HG03342 (cell line): ENCODE data around the gene MOB2.

Source experiments
- ATAC-seq: cut with Tn5 transposase; IDR thresholded peaks from one replicate; pipeline ENCODE4 v1.9.1; 2021; ENCODE audit warnings: mild to moderate bottlenecking, moderate library complexity; ENCODE audit not compliant: unreplicated experiment

The MOB2 gene

GRCh38 chr11:1458340-1459218, 28.0 kb downstream of the MOB2 start:
- ATAC-seq = no peak

DNA sequence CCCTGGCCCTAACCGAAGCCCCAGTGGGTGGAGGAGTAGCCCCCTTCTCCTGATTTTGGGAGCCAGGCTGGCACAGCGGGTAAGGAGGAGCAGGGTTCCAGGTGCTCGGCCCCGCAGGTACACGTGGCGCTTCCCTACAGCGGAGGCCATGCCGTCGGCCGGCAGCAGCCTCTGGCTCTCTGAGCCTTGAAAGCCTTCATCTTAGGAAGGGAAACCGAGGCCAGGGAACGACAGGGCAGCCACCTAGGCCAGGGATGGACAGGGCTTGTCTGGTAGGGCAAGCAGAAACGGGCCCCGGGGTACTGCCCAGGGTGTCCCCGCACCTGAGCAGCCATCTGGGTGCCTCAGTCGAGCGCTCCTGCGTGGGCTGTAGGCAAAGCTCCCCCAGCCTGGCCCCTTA, 28.7 kb downstream of the MOB2 start:
- ATAC-seq = no peak

DNA sequence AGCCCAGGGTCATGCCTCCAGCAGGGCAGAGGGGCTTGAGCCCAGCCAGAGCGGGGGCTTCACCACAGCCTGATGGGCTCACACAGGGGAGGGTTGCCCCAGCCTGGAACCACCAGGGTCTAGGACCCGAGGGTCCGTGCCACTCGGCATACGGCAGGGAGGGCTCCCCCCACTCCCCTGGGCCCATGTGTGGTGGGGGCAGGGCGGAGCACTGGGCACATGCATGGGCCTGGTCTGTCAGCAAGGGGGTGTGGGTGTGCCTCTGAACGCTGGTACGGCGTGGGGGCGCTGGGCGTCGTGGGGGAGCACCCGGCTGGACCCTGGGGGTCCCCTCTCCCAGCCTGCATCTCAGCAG, 29.3 kb downstream of the MOB2 start:
- ATAC-seq = no peak

- no peak for ATAC-seq
These were observed 29.8 kb downstream of the MOB2 start for GRCh38 chr11:1456596-1457325.

DNA sequence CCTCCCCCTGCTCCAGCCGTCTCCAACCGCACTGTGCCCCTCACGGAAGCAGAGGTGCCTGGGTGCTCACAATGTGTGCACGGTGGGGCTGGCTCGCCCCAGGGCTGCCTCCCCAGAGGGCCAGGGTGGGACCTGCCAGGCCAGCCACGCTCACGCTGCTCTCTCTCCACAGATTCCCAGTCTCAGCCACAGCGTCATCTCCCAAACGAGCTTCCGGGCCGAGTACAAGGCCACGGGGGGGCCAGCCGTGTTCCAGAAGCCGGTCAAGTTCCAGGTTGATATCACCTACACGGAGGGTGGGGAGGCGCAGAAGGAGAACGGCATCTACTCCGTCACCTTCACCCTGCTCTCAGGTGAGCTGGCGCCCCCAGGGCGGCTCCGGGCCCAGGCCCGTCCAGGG, 30.4 kb downstream of the MOB2 start:
- no peak for ATAC-seq

- ATAC-seq = no peak
These were observed 30.9 kb downstream of the MOB2 start for GRCh38 chr11:1455763-1456060.

- no peak for ATAC-seq
These were observed 31.4 kb downstream of the MOB2 start for GRCh38 chr11:1455032-1455762.

- no peak for ATAC-seq
These were observed 32.0 kb downstream of the MOB2 start for GRCh38 chr11:1454576-1454975.

- peak; percentile 65 for ATAC-seq
These were observed 33.0 kb downstream of the MOB2 start for GRCh38 chr11:1453611-1454034.

DNA sequence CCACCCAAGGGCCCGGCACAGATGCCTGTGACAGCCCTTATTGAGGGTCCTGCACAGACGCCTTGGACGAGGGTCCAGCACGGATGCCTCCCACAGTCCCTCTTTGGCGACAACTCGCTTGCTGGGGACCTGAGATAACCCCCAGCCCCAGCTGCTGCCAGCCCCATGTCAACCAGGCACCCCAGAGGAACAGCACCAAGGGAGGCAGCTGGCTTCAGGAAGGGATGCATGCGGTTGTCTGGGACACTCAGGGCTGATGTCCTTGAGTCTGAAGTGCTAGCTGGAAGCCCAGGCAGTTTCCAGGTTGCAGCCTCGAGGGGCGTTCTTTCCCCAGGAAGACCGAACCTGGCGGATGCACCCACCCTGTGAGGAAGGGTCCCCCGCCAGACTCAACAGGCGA, 33.8 kb downstream of the MOB2 start:
- ATAC-seq = no peak

GRCh38 chr11:1451781-1452470, 34.7 kb downstream of the MOB2 start:
- ATAC-seq = no peak

DNA sequence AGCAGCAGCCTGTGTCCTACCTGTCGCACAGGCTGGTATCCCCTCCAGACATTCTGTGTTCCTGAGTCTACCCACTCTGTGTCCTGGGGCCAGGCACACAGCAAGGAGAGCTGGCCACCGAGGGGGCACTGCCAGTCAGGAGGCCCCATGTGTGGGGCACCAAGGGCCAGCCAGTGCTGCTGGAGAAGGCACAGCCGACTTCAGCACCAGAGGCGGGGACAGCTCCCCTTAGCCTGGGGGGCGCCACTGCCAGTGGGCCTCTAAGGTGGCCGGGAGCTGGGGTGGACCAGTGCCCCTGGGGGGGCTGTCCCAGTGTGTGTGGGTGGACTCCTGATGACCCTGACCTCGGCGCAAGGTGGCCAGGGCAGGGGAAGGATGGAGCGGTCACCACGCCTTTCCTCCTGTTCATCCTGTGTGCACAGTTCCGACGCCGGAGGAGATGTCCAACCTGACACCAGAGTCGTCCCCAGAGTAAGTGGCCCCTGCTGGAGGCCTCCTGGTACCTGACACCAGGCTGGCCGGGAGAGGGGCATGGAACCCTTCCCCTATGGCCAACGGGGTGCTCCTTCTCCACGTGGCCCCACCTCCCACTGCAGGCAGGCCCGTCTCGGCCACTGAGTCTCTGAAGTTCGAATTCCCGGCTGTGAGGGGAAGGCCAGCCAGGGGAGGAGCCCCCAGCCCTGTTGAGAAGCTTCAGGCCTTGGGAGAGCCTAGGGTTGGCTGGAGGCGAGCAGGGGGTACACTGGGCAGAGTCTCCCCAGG, 35.4 kb downstream of the MOB2 start:
- no peak for ATAC-seq

DNA sequence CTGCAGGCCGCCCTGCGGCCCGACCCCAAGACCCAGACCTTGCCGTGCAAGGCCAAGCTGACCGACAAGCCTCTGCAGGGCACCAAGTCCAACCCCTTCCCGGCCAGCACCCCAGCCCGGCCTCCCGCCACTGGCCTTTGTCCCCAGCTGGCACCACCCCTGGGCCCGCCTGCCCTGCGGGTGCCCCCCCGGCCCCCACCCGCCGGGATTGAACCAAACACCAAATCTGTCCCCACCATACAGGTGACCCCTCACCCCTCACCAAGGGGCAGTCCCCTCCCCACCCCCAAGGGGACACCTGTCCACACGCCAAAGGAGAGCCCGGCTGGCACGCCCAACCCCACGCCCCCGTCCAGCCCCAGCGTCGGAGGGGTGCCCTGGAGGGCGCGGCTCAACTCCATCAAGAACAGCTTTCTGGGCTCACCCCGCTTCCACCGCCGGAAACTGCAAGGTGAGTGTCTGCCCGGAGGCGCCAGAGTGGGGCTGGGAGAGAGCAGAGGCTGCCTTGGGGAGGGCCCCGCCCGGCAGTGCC, 36.2 kb downstream of the MOB2 start:
- no peak for ATAC-seq

DNA sequence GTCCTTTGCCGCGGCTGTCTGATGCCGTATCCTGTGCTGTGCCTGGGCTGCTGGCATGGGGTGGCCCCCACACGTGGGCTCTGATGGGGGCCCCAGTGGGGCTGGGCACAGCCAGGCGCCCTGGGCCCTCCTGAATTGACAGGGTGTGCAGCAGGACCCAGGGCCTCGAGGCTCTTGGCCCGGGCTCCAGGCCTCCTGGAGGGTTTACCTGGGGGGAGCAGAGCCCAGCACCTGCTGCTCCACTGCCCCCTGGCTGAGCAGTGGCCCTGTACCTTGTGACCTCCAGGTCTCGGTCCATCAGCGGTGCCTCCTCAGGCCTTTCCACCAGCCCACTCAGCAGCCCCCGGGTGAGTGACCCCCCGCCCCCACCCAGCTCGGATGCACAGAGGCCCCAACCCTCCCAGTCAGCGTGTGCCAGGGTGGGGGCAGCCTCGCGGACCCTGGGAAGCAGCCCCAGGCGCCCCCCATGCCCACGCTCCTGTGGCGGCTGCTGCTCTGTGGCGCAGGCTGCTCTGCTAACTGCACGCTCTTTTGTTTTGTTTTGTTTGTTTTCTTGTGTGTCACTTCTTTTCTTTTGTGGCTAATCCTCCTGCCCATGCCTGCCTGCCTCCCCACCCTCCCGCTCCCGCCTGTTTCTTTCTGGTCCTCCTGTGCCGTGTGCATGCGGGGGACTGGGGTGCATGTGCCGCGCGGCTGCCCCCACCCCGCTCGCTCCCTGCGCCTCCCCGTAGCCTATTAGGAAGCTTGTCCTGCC, 36.9 kb downstream of the MOB2 start:
- no peak for ATAC-seq

- no peak for ATAC-seq
These were observed 37.7 kb downstream of the MOB2 start for GRCh38 chr11:1448882-1449281.

GRCh38 chr11:1447845-1448825, 38.4 kb downstream of the MOB2 start:
- no peak for ATAC-seq

GRCh38 chr11:1446623-1447022, 40.0 kb downstream of the MOB2 start:
- ATAC-seq = no peak

DNA sequence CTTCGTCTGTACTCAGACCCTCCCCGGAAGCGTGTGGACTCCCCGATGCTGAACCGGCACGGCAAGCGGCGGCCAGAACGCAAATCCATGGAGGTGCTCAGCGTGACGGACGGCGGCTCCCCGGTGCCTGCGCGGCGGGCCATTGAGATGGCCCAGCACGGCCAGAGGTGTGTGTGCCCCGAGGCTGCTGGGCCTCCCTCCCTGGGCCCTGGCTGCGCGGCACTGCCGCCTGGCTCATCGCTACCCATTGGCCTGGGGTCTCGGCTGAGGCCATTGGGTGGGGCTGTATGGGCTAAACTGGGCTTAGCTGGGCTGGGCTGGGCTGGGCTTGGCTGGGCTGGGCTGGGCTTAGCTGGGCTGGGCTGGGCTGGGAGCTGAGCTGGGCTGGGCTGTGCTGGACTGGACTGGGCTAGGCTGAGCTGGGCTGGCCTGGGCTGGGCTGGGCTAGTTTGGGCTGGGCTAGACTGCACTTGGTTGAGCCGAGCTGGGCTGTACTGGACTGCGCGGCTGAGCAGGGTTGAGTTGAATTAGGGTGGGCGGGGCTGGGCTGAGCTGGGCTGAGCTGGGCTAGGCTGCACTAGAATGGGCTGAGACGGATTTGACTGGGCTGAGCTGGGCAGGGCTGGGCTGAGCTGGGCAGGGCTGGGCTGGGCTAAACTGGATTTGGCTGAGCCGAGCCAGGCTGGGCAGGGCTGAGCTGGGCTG, 40.7 kb downstream of the MOB2 start:
- ATAC-seq = no peak
